Testis (tissue), 3 donors: ENCODE results near the gene PLCD3. TPM values are rescaled to one million over a fixed set of nuclear protein-coding genes. Genes with fewer than 3 reads are reported as not detected.

Experiments used
- DNase-seq: peaks from one replicate; pipeline ENCODE4 v3.0.0-alpha.2; 2019
- H3K27ac ChIP-seq, 2 donors: fragments of 200-600 bp; sonication (generic); one replicate each; pipeline ENCODE4 v1.5.1; 2019
- H3K27me3 ChIP-seq: fragments of 200-600 bp; sonication (generic); one replicate; pipeline ENCODE4 v1.5.1; 2019
- H3K36me3 ChIP-seq: fragments of 200-600 bp; sonication (generic); one replicate; pipeline ENCODE4 v1.5.1; 2017; ENCODE audit warnings: low read depth; ENCODE audit errors: missing control alignments
- H3K4me1 ChIP-seq: fragments of 200-600 bp; sonication (generic); one replicate; pipeline ENCODE4 v1.5.1; 2019
- H3K4me3 ChIP-seq, 2 donors: fragments of 200-600 bp; sonication (generic); one replicate each; pipeline ENCODE4 v1.5.1; 2017 to 2019
- H3K9me3 ChIP-seq: fragments of 200-600 bp; sonication (generic); one replicate; pipeline ENCODE4 v1.5.1; 2017
- POLR2A ChIP-seq: fragments of 450-650 bp; IDR thresholded peaks from one replicate; pipeline ENCODE4 v1.6.1; 2017; ENCODE audit warnings: antibody characterized with exemption, mild to moderate bottlenecking, moderate library complexity
- WGBS, 2 donors: methylation state at CpG; one replicate each; pipeline ENCODE4 v1.1.5; 2018; 5-methylcytosine and 5-hydroxymethylcytosine counted together
- intact Hi-C: fragments of 100-400 bp; cut with DNase I; formaldehyde crosslinking; loops from one replicate; pipeline ENCODE4 v1.15.1; 2023; ENCODE audit warnings: low total_unique reads
- polyA plus RNA-seq: library from polyadenylated mRNA; stranded (reverse); fragments of 350-450 nt; fragmentation: Illumina TruSeq; extraction: RNeasy Lipid Tissue Mini Kit (QIAGEN cat#74804); gene quantifications from one replicate; pipeline ENCODE4 v1.2.3, GENCODE V29; 2014; ENCODE audit warnings: low read depth, low replicate concordance; ENCODE audit not compliant: insufficient read depth
- total RNA-seq, 2 donors: library from RNA; depleted of rRNA; stranded (reverse); fragments of >200 nt; gene quantifications; one replicate each; pipeline ENCODE4 v1.2.3, GENCODE V29; 2016
- TF ChIP-seq, protein P1 (sequence below), 3 experiments: fragments of 450-650 bp in 2 of 3; fragments of 200-600 bp in 1 of 3; sonication (generic) in 1 of 3; IDR thresholded peaks; one replicate each; pipeline ENCODE4 v1.5.1; 2016 to 2019; ENCODE audit warnings: antibody characterized with exemption in 3 of 3, mild to moderate bottlenecking in 2 of 3, moderate library complexity in 1 of 3

PLCD3 gene
- total and polyA plus RNA-seq, 3 donors from 2014 or later: 62.2 to 106 (median 86.3) TPM

DNA sequence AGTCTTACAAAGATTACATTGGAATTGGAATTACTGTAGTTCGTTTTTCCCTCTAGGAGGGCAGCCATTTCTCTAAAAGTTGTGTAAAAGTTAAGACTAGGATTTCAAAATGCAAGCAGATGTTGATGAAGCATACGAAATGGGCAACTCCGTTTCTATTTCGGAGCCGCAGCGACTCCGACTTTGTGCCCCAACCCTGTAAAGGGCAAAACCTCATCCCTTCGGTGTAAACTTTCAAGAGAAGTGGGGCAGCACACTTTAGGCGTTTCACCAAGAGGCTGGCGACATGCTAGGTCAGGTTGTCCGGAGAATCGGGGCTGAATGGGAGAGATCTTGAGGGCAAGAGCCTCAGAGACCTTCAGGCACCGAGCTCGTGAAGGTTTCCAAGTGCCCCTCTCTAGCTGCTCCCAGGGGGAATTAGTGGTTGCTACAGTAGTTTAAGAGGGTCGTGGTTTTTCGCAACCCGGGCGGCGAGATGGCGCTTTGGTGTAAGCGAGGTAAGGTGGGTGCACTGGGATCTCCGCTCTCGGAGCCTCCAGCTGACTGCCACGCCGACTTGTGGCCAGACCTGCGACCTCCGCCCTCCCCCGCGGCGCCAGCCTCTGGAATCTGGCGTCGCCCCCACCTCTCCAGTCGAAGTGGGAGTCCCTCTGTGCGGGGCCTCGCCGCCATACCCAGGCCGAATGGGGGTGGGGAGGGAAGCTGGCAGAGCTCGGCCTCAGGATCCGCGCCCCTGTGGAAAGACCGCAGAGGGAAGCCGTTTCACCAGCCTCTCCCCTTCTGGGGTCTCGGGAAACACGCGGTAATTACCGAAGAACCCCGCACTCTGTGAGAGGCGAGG is 28.4 kb upstream of the PLCD3 start:
- 1% methylated on average over 12 to 48 of the region's 48 CpGs for WGBS, 2 donors
- peak overlapping the region; percentile 100 for H3K27ac ChIP-seq
- intact Hi-C loops: no loop called here
- peaks cover 42% of the 10 kb centered on the region for H3K4me1 ChIP-seq
- H3K36me3 ChIP-seq: no peaks in the 10 kb centered on the region
- TF ChIP-seq, protein P1, sequence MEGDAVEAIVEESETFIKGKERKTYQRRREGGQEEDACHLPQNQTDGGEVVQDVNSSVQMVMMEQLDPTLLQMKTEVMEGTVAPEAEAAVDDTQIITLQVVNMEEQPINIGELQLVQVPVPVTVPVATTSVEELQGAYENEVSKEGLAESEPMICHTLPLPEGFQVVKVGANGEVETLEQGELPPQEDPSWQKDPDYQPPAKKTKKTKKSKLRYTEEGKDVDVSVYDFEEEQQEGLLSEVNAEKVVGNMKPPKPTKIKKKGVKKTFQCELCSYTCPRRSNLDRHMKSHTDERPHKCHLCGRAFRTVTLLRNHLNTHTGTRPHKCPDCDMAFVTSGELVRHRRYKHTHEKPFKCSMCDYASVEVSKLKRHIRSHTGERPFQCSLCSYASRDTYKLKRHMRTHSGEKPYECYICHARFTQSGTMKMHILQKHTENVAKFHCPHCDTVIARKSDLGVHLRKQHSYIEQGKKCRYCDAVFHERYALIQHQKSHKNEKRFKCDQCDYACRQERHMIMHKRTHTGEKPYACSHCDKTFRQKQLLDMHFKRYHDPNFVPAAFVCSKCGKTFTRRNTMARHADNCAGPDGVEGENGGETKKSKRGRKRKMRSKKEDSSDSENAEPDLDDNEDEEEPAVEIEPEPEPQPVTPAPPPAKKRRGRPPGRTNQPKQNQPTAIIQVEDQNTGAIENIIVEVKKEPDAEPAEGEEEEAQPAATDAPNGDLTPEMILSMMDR (IDR thresholded peaks at IDR 0.05): no peak
- TF ChIP-seq POLR2A: no peak
- peak overlapping the region; percentile 82 to 98 for H3K4me3 ChIP-seq
- H3K27me3 ChIP-seq: no peaks in the 10 kb centered on the region
- DNase-seq: peak; percentile 87
- H3K9me3 ChIP-seq: no peaks in the 10 kb centered on the region

DNA sequence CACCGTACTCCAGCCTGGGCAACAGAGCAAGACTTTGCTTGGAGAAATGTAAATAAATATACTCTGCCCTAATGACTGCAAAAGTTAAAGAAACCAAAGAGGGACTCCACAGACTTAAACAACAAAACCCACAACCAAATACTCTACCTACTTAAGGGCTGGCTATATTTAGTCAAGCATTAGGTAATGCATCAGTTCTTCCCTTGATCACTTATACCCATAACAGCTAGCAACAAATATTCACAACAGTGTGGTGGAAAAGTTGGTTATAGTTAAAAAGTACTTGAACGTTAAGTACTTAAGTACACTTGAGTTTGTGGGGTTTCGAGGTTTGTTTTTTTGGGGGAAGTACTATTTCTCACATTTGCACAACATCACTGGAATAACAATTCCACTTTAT is 23.9 kb upstream of the PLCD3 start:
- no peak for DNase-seq
- TF ChIP-seq, protein P1 (IDR thresholded peaks at IDR 0.05): no peak
- TF ChIP-seq POLR2A: no peak
- Histone ChIP-seq H3K4me3 (no peak overlapping the region), H3K27ac (no peak overlapping the region), H3K4me1 (peaks cover 43% of the 10 kb centered on the region), H3K27me3 (no peaks in the 10 kb centered on the region), H3K36me3 (no peaks in the 10 kb centered on the region), H3K9me3 (no peaks in the 10 kb centered on the region)
- 94 to 95% methylated on average over 3 of the region's 3 CpGs for WGBS, 2 donors
- intact Hi-C loops: no loop called here

DNA sequence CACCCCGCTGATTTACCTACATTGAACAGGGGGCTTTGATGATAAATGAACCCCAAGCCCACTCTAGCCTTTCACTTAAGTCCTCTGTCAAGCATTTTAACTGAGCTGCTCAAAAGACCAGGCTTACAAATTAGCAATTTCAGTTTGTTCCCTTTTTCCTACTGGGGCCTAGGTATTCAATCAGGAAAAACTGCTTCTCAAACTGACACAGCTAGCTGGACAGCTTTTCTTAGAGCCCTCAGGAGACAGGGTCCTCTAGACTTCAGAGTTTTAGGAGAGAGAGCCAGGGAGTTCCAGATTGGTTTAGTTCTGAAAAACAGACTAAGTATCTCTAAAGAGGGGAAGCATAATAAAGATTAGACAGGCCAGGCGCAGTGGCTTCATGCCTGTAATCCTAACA is 23.2 kb upstream of the PLCD3 start:
- Histone ChIP-seq H3K27me3 (no peaks in the 10 kb centered on the region), H3K36me3 (no peaks in the 10 kb centered on the region), H3K9me3 (no peaks in the 10 kb centered on the region), H3K27ac (no peak overlapping the region), H3K4me3 (no peak overlapping the region), H3K4me1 (peaks cover 47% of the 10 kb centered on the region)
- intact Hi-C loops: no loop called here
- TF ChIP-seq POLR2A: no peak
- TF ChIP-seq, protein P1 (IDR thresholded peaks at IDR 0.05): no peak
- WGBS, 2 donors: 87 to 96% methylated on average over 2 of the region's 2 CpGs
- DNase-seq: no peak

DNA sequence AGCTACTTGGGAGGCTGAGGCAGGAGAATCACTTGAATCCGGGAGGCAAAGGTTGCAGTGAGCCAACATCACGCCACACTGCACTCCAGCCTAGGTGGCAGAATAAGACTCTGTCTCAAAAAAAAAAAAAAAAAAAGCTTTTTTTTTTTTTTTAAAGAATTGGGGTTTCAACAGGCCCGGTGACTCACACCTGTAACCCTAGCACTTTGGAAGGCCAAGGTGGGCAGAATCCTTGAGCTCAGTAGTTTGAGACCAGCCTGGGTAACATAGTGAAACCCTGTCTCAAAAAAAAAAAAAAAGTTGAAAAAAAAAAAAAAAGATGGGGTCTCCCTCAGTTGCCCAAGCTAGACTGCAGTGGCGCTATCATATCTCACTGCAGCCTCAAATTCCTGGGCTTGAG is 22.7 kb upstream of the PLCD3 start:
- H3K4me3 ChIP-seq: no peak overlapping the region
- TF ChIP-seq, protein P1 (IDR thresholded peaks at IDR 0.05): no peak
- no peak for TF ChIP-seq POLR2A
- no peaks in the 10 kb centered on the region for H3K27me3 ChIP-seq
- no peaks in the 10 kb centered on the region for H3K9me3 ChIP-seq
- H3K27ac ChIP-seq: no peak overlapping the region
- DNase-seq: no peak
- 90 to 97% methylated on average over 4 of the region's 4 CpGs for WGBS, 2 donors
- H3K4me1 ChIP-seq: peaks cover 44% of the 10 kb centered on the region
- no peaks in the 10 kb centered on the region for H3K36me3 ChIP-seq
- intact Hi-C loops: no loop called here
